Upper lobe of left lung (tissue), 4 donors: ENCODE results near the gene POU2F3.

Experiments
- CTCF ChIP-seq, 6 experiments: fragments of 450-650 bp in 4 of 6; fragments of 200-600 bp in 2 of 6; sonication (generic) in 2 of 6; IDR thresholded peaks; one replicate each; pipeline ENCODE4 v1.5.1; 2016 to 2019; ENCODE audit warnings: antibody characterized with exemption in 6 of 6
- POLR2AphosphoS5 ChIP-seq, 2 donors: sonication (generic); formaldehyde crosslinking; IDR thresholded peaks; one replicate each; pipeline ENCODE4 v1.5.1; 2017; ENCODE audit warnings: antibody characterized with exemption in 2 of 2

- TF ChIP-seq POLR2AphosphoS5 (IDR thresholded peaks at IDR 0.05) (no peak), CTCF (IDR thresholded peaks at IDR 0.05) (no peak)
Measured at GRCh38 chr11:120334332-120334731, 94.4 kb downstream of the POU2F3 start.
